ENCODE results near the gene TAF4.

Gene TAF4

GRCh38 chr20:62042025-62042820, 23.5 kb downstream of the TAF4 start:
- no peak for DNase-seq

GRCh38 chr20:62040933-62041332, 24.7 kb downstream of the TAF4 start:
- no peak for DNase-seq

GRCh38 chr20:62040381-62040922, 25.2 kb downstream of the TAF4 start:
- DNase-seq: no peak

GRCh38 chr20:62039738-62040137, 25.9 kb downstream of the TAF4 start:
- no peak for DNase-seq

GRCh38 chr20:62032609-62033368, 32.9 kb downstream of the TAF4 start:
- DNase-seq: no peak

- no peak for DNase-seq
Measured at GRCh38 chr20:62031462-62032092, 34.1 kb downstream of the TAF4 start.

- peak; percentile 29 for DNase-seq
Measured at GRCh38 chr20:62030834-62031434, 34.7 kb downstream of the TAF4 start.

GRCh38 chr20:62030357-62030756, 35.3 kb downstream of the TAF4 start:
- DNase-seq: no peak

- DNase-seq: no peak
Measured at GRCh38 chr20:62029949-62030348, 35.7 kb downstream of the TAF4 start.

- DNase-seq: no peak
Measured at GRCh38 chr20:62029296-62029695, 36.4 kb downstream of the TAF4 start.

GRCh38 chr20:62028384-62028783, 37.3 kb downstream of the TAF4 start:
- no peak for DNase-seq

- no peak for DNase-seq
Measured at GRCh38 chr20:62027698-62028321, 37.9 kb downstream of the TAF4 start.

- DNase-seq: no peak
Measured at GRCh38 chr20:62027116-62027515, 38.6 kb downstream of the TAF4 start.

- no peak for DNase-seq
Measured at GRCh38 chr20:62026564-62026856, 39.2 kb downstream of the TAF4 start.

- no peak for DNase-seq
Measured at GRCh38 chr20:62025832-62026563, 39.7 kb downstream of the TAF4 start.

GRCh38 chr20:62025394-62025793, 40.3 kb downstream of the TAF4 start:
- no peak for DNase-seq

- DNase-seq: no peak
Measured at GRCh38 chr20:62023935-62024334, 41.7 kb downstream of the TAF4 start.

- no peak for DNase-seq
Measured at GRCh38 chr20:62022575-62023139, 43.0 kb downstream of the TAF4 start.

- DNase-seq: no peak
Measured at GRCh38 chr20:62021793-62022385, 43.8 kb downstream of the TAF4 start.

- DNase-seq: no peak
Measured at GRCh38 chr20:62020935-62021701, 44.6 kb downstream of the TAF4 start.
